Body of pancreas (tissue), 4 donors: ENCODE results near the gene MASP2. TPM values are rescaled to one million over a fixed set of nuclear protein-coding genes. Genes with fewer than 3 reads are reported as not detected.
"Not testable (repeated sequence)": the region's sequence is repeated elsewhere in the genome, so short reads cannot be mapped to it uniquely, and the experiment has no call there.

ENCODE experiments used
- ATAC-seq: fragments of 150-250 bp; one replicate; pipeline ENCODE4 v1.9.1; 2016
- DNase-seq, 4 donors: peaks; one replicate each; pipeline ENCODE4 v3.0.0-alpha.2; 2019
- H3K27ac ChIP-seq, 4 donors: fragments of 200-600 bp; sonication (generic); 1 replicate in 3 of 4; 2 replicates in 1 of 4; pipeline versions ENCODE4 v1.5.1 to v1.6.1; 2016 to 2019; ENCODE audit warnings: mild to moderate bottlenecking in 1 of 4, mixed read lengths in 1 of 4, moderate library complexity in 1 of 4
- H3K27me3 ChIP-seq, 2 donors: fragments of 200-600 bp; sonication (generic); one replicate each; pipeline ENCODE4 v1.6.0; 2016; ENCODE audit warnings: mild to moderate bottlenecking in 1 of 2
- H3K36me3 ChIP-seq, 2 donors: fragments of 200-600 bp; sonication (generic); replicated peaks in 1 of 2; 2 replicates each; pipeline ENCODE4 v1.5.1; 2016; ENCODE audit warnings: low read depth in 2 of 2; ENCODE audit not compliant: insufficient read depth in 1 of 2
- H3K4me1 ChIP-seq: fragments of 200-600 bp; sonication (generic); one replicate; pipeline ENCODE4 v1.6.0; 2016
- H3K4me3 ChIP-seq, 2 donors: fragments of 200-600 bp; sonication (generic); 1 replicate in 1 of 2; 2 replicates in 1 of 2; pipeline ENCODE4 v1.5.1; 2016 to 2019
- H3K9me3 ChIP-seq, 3 donors: fragments of 200-600 bp; sonication (generic); 1 replicate in 2 of 3; 2 replicates in 1 of 3; pipeline ENCODE4 v1.5.1; 2016
- POLR2A ChIP-seq, 3 donors: fragments of 450-650 bp; IDR thresholded peaks; one replicate each; pipeline ENCODE4 v1.6.1; 2016; ENCODE audit warnings: antibody characterized with exemption in 3 of 3, mild to moderate bottlenecking in 2 of 3
- WGBS, 2 donors: methylation state at CpG; one replicate each; pipeline ENCODE4 v1.1.5; 2017; 5-methylcytosine and 5-hydroxymethylcytosine counted together
- intact Hi-C: fragments of 100-400 bp; cut with DNase I; formaldehyde crosslinking; loops from one replicate; pipeline ENCODE4 v1.15.1; 2023
- total RNA-seq, 2 donors: library from RNA; depleted of rRNA; stranded (reverse); fragments of >200 nt; gene quantifications; one replicate each; pipeline ENCODE4 v1.1.0, GENCODE V29; 2016
- TF ChIP-seq, protein P1 (sequence below), 7 experiments: fragments of 450-650 bp in 4 of 7; fragments of 200-600 bp in 3 of 7; sonication (generic) in 3 of 7; IDR thresholded peaks; one replicate each; pipeline ENCODE4 v1.5.1; 2016 to 2019; ENCODE audit warnings: antibody characterized with exemption in 7 of 7

MASP2 gene
- total RNA-seq, 2 donors from 2014 or later: not detected

DNA sequence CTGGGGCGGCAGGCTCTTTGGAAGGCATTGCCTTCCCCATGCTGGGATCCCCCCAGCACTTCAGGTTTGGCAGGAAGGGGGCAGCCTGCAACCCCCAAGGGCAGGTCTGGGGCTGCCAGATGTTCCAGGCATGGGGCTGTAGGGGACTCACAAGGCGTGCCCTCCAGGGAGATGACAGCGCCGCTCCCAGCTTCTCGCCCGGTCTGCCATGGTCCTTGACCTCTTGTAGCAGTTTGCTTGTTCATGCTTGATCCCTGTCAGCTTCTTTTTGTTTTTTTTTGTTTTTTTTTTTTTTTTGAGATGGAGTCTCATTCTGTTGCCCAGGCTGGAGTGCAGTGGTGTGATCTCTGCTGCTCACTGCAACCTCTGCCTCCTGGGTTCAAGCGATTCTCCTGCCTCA, 56.2 kb downstream of the MASP2 start:
- TF ChIP-seq, protein P1, sequence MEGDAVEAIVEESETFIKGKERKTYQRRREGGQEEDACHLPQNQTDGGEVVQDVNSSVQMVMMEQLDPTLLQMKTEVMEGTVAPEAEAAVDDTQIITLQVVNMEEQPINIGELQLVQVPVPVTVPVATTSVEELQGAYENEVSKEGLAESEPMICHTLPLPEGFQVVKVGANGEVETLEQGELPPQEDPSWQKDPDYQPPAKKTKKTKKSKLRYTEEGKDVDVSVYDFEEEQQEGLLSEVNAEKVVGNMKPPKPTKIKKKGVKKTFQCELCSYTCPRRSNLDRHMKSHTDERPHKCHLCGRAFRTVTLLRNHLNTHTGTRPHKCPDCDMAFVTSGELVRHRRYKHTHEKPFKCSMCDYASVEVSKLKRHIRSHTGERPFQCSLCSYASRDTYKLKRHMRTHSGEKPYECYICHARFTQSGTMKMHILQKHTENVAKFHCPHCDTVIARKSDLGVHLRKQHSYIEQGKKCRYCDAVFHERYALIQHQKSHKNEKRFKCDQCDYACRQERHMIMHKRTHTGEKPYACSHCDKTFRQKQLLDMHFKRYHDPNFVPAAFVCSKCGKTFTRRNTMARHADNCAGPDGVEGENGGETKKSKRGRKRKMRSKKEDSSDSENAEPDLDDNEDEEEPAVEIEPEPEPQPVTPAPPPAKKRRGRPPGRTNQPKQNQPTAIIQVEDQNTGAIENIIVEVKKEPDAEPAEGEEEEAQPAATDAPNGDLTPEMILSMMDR (IDR thresholded peaks at IDR 0.05): no peak
- no peak for TF ChIP-seq POLR2A (IDR thresholded peaks at IDR 0.05)

DNA sequence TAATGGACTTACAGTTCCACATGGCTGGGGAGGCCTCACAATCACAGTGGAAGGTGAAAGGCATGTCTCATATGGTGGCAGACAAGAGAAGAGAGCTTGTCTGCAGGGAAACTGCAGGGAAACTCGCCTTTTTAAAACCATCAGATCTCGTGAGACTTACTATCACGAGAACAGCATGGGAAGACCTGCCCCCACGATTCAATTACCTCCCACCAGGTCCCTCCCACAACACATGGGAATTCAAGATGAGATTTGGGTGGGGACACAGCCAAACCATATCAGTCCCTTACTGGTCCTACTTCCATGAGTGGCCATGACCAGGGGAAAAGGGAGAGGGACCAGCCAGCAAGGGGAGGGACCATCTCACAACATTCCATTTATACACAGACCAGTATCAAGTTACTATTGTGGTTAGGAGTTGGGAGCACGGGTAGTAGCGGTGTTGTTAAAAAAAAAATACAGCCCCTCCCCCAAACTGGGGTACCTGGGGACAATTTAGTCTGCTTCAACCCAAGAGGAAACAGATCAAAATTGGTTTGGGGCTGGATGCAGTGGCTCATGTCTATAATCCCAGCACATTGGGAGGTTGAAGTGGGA, 57.0 kb downstream of the MASP2 start:
- ATAC-seq, intact Hi-C loops, H3K4me1 ChIP-seq, H3K4me3 ChIP-seq, DNase-seq, H3K36me3 ChIP-seq, H3K9me3 ChIP-seq, H3K27ac ChIP-seq, H3K27me3 ChIP-seq: not testable (repeated sequence)
- 81 to 88% methylated on average over 6 of the region's 6 CpGs for WGBS, 2 donors

More for the DNA sequence above, 56.2 kb downstream of the MASP2 start:
- Histone ChIP-seq H3K36me3 (no peaks in the 10 kb centered on the region), H3K27ac (no peak overlapping the region), H3K27me3 (no peaks in the 10 kb centered on the region), H3K9me3 (no peaks in the 10 kb centered on the region), H3K4me1 (no peaks in the 10 kb centered on the region), H3K4me3 (no peak overlapping the region)
- no peak for ATAC-seq
- no peak for DNase-seq
- 94% methylated on average over 7 of the region's 7 CpGs for WGBS, 2 donors
- intact Hi-C loops: no loop called here

DNA sequence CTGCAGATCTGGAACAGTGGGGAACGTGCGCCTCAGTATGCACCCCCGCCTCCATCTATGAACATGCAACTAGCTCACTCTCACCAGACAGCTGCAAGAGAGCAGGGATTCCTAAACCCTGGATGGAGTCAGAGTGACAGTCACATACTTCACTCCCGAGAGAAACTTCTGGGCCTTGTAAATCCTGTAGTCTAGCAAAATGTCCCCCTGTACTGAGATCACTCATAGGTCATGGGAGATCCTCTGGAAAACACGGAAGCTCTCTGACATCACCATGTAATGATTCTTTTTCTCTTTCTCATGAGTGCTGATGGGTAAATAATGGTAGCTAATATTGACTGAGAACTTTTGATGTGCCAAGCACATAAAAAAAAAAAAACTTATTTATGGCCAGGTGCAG, 57.9 kb downstream of the MASP2 start:
- TF ChIP-seq, protein P1 (IDR thresholded peaks at IDR 0.05): no peak
- no peak for TF ChIP-seq POLR2A (IDR thresholded peaks at IDR 0.05)
- Histone ChIP-seq H3K36me3 (no peaks in the 10 kb centered on the region), H3K27ac (no peak overlapping the region), H3K9me3 (no peaks in the 10 kb centered on the region), H3K4me1 (no peaks in the 10 kb centered on the region), H3K4me3 (no peak overlapping the region), H3K27me3 (no peaks in the 10 kb centered on the region)
- intact Hi-C loops: no loop called here
- ATAC-seq (no peak), DNase-seq (no peak)
- WGBS, 2 donors: 38 to 81% methylated on average over 2 to 5 of the region's 5 CpGs

DNA sequence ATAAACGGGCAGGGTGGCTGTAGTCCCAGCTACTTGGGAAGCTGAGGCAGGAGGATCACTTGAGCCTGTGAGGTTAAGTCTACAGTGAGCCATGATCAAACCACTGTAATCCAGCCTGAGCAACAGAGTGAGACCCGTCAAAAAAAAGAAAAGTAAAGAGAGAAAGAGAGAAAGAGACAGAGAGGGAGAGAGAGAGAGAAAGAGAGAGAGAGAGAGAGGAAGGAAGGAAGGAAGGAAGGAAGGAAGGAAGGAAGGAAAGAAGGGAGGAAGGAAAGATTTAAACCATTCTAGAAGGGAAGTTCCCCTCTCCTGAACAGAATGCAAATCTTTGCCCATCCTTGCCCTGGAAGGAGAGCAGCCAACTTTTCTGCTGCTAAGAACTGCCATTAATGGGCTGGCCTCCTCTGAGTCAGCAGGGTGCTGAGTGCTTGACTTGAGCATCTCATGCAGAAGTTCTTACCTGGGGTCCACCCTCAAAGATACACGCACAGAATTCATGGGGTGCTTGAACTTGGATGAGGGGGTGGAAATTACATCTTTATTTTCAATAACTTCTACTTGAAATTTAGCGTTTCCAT, 59.1 kb downstream of the MASP2 start:
- TF ChIP-seq POLR2A (IDR thresholded peaks at IDR 0.05): no peak
- TF ChIP-seq, protein P1 (IDR thresholded peaks at IDR 0.05): no peak
- H3K27ac ChIP-seq: no peak overlapping the region
- no peaks in the 10 kb centered on the region for H3K27me3 ChIP-seq
- no peaks in the 10 kb centered on the region for H3K36me3 ChIP-seq
- ATAC-seq (no peak), DNase-seq (no peak)
- 74 to 78% methylated on average over 4 of the region's 4 CpGs for WGBS, 2 donors
- no peak overlapping the region for H3K4me3 ChIP-seq
- H3K4me1 ChIP-seq: no peaks in the 10 kb centered on the region
- no peaks in the 10 kb centered on the region for H3K9me3 ChIP-seq
- intact Hi-C loops: no loop called here

DNA sequence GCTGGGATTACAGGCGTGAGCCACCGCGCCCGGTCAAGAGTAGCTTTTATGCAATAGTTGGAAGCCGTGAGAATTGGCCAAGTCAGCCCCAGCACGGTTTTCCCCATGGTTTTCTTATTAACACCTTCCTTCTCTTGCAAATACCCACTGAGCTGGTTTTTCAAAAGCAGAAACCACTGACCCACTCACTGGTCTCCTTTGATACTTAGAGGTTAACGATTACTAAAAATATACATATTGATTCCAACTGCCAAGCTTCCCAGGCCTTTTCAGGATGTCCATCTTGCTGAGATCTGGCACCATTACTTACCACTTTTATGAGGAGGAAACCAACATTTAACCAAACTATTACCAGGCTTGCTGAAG, 60.5 kb downstream of the MASP2 start:
- WGBS, 2 donors: 12 to 26% methylated on average over 7 of the region's 7 CpGs
- TF ChIP-seq, protein P1 (IDR thresholded peaks at IDR 0.05): no peak
- TF ChIP-seq POLR2A (IDR thresholded peaks at IDR 0.05): no peak
- Histone ChIP-seq H3K4me3 (no peak overlapping the region), H3K27me3 (no peaks in the 10 kb centered on the region), H3K4me1 (no peaks in the 10 kb centered on the region), H3K9me3 (no peaks in the 10 kb centered on the region), H3K36me3 (no peaks in the 10 kb centered on the region), H3K27ac (peak overlapping the region in 1 of 4 donors; percentile 40)
- intact Hi-C loops: no loop called here
- ATAC-seq (peak; percentile 56), DNase-seq (peak in 3 of 4 donors; percentile 42 to 55 (median 47))
